BE2C (cell line): ENCODE results near the gene PC.

Experiments used
- DNase-seq: peaks from one replicate; pipeline ENCODE4 v3.0.0-alpha.2; 2020
- H3K27me3 ChIP-seq: fragments of 250-450 bp; sonication (Bioruptor Pico); 2 replicates; pipeline ENCODE4 v1.5.1; 2020; ENCODE audit warnings: mild to moderate bottlenecking
- H3K36me3 ChIP-seq: fragments of 250-450 bp; sonication (Bioruptor Pico); 2 replicates; pipeline ENCODE4 v1.5.1; 2020; ENCODE audit warnings: mild to moderate bottlenecking
- H3K4me1 ChIP-seq: fragments of 250-450 bp; sonication (Bioruptor Pico); 2 replicates; pipeline ENCODE4 v1.5.1; 2020
- H3K4me3 ChIP-seq: 2 replicates; pipeline ENCODE4 v1.5.1; 2011; ENCODE audit warnings: low read depth, low read length
- H3K9me3 ChIP-seq: fragments of 250-450 bp; sonication (Bioruptor Pico); 2 replicates; pipeline ENCODE4 v1.5.1; 2020
- CTCF ChIP-seq: IDR thresholded peaks from 2 replicates; pipeline ENCODE4 v1.5.1; 2012; ENCODE audit warnings: mild to moderate bottlenecking, low read depth, low read length

PC gene

DNA sequence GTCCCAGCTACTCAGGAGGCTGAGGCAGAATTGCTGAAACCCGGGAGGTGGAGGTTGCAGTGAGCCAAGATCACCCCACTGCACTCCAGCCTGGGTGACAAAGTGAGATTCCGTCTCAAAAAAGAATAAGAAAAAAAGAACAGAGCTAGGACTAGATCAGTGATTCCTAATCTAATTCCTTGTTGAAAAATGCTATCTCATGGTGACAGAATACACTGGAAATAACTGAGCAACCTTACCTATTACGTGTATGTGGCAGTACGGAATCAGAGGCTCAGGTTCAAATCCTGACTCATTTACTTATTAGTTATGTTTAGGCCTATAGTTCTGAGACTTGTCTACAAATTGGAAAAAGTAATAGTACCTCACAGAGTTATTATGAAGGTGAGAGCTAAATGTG lies 134.5 kb downstream of the PC start:
- Histone ChIP-seq H3K36me3 (no peaks in the 10 kb centered on the region), H3K4me3 (no peak overlapping the region), H3K4me1 (no peaks in the 10 kb centered on the region), H3K27me3 (no peaks in the 10 kb centered on the region), H3K9me3 (no peaks in the 10 kb centered on the region)
- no peak for TF ChIP-seq CTCF
- no peak for DNase-seq

GRCh38 chr11:66820901-66821300 lies 137.3 kb downstream of the PC start:
- no peak overlapping the region for H3K4me3 ChIP-seq
- no peaks in the 10 kb centered on the region for H3K4me1 ChIP-seq
- no peaks in the 10 kb centered on the region for H3K36me3 ChIP-seq
- no peaks in the 10 kb centered on the region for H3K27me3 ChIP-seq
- TF ChIP-seq CTCF: no peak
- H3K9me3 ChIP-seq: no peaks in the 10 kb centered on the region
- no peak for DNase-seq

DNA sequence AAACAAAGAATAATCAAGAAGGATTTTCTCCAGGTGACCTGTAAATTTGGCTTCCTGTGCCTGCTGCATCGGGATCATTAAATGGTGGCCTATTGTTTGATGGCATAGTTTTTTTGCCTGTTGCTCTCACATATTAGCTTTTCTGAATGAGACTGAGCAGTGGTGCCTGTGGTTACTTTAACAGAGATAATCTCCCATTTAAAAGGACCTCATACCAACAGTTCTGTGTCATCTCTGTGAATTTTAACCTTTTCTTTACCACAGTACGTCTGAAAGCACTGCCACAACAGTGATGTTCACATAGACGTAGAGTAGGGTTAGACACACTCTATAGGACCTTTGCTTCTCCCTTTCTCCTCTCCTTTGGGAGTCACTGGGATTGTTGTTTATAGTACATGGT lies 137.8 kb downstream of the PC start:
- no peak for TF ChIP-seq CTCF

GRCh38 chr11:66818231-66818955 lies 139.8 kb downstream of the PC start:
- DNase-seq: no peak
- H3K4me3 ChIP-seq: no peak overlapping the region
- no peaks in the 10 kb centered on the region for H3K27me3 ChIP-seq
- H3K9me3 ChIP-seq: no peaks in the 10 kb centered on the region
- H3K36me3 ChIP-seq: no peaks in the 10 kb centered on the region
- no peak for TF ChIP-seq CTCF
- H3K4me1 ChIP-seq: no peaks in the 10 kb centered on the region

More for the DNA sequence above, 137.8 kb downstream of the PC start:
- Histone ChIP-seq H3K4me1 (no peaks in the 10 kb centered on the region), H3K36me3 (no peaks in the 10 kb centered on the region), H3K9me3 (no peaks in the 10 kb centered on the region), H3K4me3 (no peak overlapping the region), H3K27me3 (no peaks in the 10 kb centered on the region)
- DNase-seq: no peak

DNA sequence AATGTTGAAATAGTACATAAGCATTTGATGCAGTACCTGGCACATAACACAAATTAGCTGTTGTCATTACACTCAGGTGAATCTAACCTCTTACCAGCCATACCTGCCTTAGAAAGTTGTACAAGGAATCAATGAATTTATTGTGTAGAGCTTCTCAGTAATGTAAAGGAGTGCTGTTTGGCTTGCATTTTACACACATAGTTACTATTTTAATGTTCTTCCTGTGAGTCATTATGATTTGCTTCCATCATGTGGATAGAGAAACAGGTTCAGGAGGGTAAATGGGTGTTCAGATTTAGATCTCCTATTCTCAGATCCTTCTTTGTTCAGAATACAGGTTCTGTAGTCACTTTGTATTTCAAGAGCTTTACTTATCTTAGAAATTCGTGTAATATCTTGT lies 142.5 kb downstream of the PC start:
- Histone ChIP-seq H3K9me3 (no peaks in the 10 kb centered on the region), H3K27me3 (no peaks in the 10 kb centered on the region), H3K4me3 (no peak overlapping the region), H3K36me3 (no peaks in the 10 kb centered on the region), H3K4me1 (no peaks in the 10 kb centered on the region)
- no peak for TF ChIP-seq CTCF
- DNase-seq: no peak

DNA sequence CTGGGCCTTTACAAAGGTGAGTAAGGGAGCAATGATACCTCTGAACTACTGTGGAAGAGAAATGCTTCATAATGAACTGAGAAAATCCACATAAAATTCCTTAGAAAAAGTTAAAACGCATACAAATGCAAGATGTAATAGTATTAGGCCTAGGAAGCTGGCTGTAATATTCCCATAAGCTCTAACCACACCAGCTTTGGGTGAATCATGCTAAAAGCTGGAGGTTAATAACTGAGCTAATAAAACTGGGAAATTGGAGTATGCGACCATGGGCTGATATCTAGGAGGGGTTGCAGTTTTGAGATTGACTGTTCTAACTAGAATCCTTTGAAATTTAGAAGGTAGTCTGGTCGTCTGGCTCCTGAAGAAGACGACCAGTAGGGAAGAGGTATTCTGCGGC lies 143.5 kb downstream of the PC start:
- DNase-seq: no peak
- H3K4me3 ChIP-seq: no peak overlapping the region

More for the DNA sequence above, 143.5 kb downstream of the PC start:
- no peak for TF ChIP-seq CTCF
- H3K27me3 ChIP-seq: no peaks in the 10 kb centered on the region
- no peaks in the 10 kb centered on the region for H3K36me3 ChIP-seq
- no peaks in the 10 kb centered on the region for H3K4me1 ChIP-seq
- H3K9me3 ChIP-seq: no peaks in the 10 kb centered on the region
